ENCODE measurements around the gene BCR.
A peak's percentile ranks its signal among the peaks of the same experiment; 100 is the strongest.

The BCR gene

GRCh38 chr22:23199159-23199558 lies 18.9 kb downstream of the BCR start:
- no peak for DNase-seq (ENCODE audit: low spot score)

- DNase-seq (ENCODE audit: low spot score) = no peak
Observed at GRCh38 chr22:23200898-23201297, 20.6 kb downstream of the BCR start.

GRCh38 chr22:23202812-23203451 lies 22.6 kb downstream of the BCR start:
- DNase-seq (ENCODE audit: low spot score) = no peak

GRCh38 chr22:23203452-23204124 lies 23.3 kb downstream of the BCR start:
- DNase-seq (ENCODE audit: low spot score) = peak; percentile 65

- no peak for DNase-seq (ENCODE audit: low spot score)
Observed at GRCh38 chr22:23204125-23204488, 23.8 kb downstream of the BCR start.

GRCh38 chr22:23204541-23205157 lies 24.3 kb downstream of the BCR start:
- no peak for DNase-seq (ENCODE audit: low spot score)

- no peak for DNase-seq (ENCODE audit: low spot score)
Observed at GRCh38 chr22:23205339-23206049, 25.2 kb downstream of the BCR start.

GRCh38 chr22:23206915-23207314 lies 26.6 kb downstream of the BCR start:
- no peak for DNase-seq (ENCODE audit: low spot score)

GRCh38 chr22:23207729-23208393 lies 27.6 kb downstream of the BCR start:
- DNase-seq (ENCODE audit: low spot score) = no peak

GRCh38 chr22:23210428-23211170 lies 30.3 kb downstream of the BCR start:
- DNase-seq (ENCODE audit: low spot score) = no peak

- no peak for DNase-seq (ENCODE audit: low spot score)
Observed at GRCh38 chr22:23211622-23212021, 31.3 kb downstream of the BCR start.

GRCh38 chr22:23212061-23213021 lies 32.0 kb downstream of the BCR start:
- DNase-seq (ENCODE audit: low spot score) = no peak

GRCh38 chr22:23213022-23213555 lies 32.8 kb downstream of the BCR start:
- no peak for DNase-seq (ENCODE audit: low spot score)

- no peak for DNase-seq (ENCODE audit: low spot score)
Observed at GRCh38 chr22:23213581-23214334, 33.4 kb downstream of the BCR start.

GRCh38 chr22:23214398-23214797 lies 34.1 kb downstream of the BCR start:
- DNase-seq (ENCODE audit: low spot score) = no peak

- DNase-seq (ENCODE audit: low spot score) = no peak
Observed at GRCh38 chr22:23215294-23216241, 35.3 kb downstream of the BCR start.

- DNase-seq (ENCODE audit: low spot score) = no peak
Observed at GRCh38 chr22:23216461-23217170, 36.3 kb downstream of the BCR start.

Data from Ammon's horn (tissue), 1 donor.